Measurements from ENCODE around the gene KLK10.
"Not testable (repeated sequence)": the region's sequence is repeated elsewhere in the genome, so short reads cannot be mapped to it uniquely, and the experiment has no call there.

KLK10 gene

GRCh38 chr19:51000981-51001380 is 18.5 kb downstream of the KLK10 start:
- DNase-seq: no peak

DNA sequence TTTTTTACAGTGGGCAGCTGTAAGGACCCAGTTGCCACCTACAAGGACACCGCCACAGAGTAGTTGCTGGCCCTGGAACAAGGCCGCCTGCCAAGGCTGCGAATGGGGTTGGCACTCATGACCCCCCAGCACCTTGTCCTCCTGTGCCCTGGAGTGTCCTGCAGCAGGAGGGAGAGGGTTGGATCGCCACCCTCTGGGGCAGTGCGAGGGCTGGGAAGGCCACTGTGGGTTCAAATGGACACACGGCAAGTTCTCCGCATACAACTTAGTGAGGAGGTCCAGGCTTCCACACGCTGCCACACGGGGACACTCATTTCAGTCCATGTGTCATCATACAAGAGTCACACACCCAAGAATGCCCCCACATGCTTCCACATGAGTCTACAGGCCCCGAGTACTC is 19.1 kb downstream of the KLK10 start:
- no peak for DNase-seq

DNA sequence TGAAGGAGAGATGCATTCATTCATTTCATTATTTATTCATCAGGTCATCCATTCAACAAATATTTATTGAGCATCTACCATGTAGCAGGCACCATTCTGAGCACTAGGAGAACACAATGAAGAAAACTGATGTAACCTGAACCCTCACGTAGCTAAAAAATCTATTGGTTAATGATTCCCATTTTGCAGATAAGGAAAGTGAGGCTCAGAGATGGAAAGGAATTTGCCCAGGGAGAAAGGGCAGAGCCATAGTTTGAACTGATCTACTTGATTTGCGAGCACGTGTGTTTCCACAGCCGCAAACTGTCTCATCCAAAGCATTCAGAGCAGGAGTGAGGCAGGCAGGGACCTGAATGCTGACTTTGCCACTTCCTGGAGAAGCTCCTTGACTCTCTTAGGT is 20.8 kb downstream of the KLK10 start:
- no peak for DNase-seq

- no peak for DNase-seq
These were observed 21.4 kb downstream of the KLK10 start for GRCh38 chr19:50998061-50998460.

DNA sequence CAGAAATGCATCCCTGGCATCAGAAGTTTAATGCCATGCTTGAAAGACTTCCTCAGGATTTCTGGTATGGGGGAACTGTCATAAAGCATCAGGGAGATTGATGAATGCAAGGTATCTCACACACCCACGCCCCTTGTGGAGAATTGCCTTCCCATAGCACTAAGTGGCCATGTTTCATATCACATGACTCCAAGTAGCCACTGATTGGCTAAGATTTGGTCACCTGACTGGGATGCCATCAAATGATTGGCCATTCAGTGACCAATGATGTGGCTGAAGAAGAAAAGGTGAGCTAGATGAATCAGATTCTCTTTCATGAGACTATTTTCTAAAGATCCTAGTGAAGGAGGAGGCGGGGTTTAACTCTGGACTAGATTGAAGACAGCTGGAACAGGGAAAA is 25.4 kb downstream of the KLK10 start:
- no peak for DNase-seq

- DNase-seq: no peak
These were observed 26.9 kb downstream of the KLK10 start for GRCh38 chr19:50992666-50993035.

GRCh38 chr19:50984416-50984815 is 35.1 kb downstream of the KLK10 start:
- DNase-seq: not testable (repeated sequence)

DNA sequence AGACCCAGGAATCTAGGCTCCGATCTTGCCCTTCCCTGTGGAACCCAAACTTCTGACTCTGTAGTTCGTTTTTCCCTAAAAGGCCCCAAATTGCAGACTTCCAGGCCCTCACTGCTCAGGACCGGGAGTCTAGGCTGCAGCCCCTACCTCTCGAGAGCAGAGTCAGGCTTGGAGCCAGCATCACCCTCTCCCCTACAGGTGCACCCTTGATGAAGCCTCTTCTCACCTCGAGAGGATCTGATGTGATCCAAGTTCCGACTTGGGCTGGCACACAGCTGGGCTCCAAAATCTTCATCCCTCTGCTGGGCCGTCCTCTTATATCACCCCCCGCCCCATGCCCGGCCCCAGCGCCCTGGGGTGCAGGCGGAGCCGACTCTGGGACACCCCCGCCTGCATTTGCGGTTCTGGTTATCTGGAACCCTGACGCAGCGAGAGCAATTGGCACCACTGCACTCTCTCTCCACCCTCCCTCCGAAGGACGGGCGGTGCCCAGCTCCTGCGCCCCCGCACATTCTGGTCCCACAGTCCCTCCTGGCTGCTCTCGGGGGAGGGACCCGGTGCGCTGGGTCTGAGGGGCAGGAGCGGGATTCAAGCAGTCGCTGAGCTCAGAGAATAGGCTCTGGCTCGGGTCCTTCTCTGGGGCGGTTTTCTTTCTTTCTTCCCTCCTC is 35.8 kb downstream of the KLK10 start, which contains the start of gene KLK7:
Gene KLK7, minus strand, starts transcription at position 293 of the 668 bp plus-strand sequence. CDS start 1,518 bp downstream, outside the sequence.
- no peak for DNase-seq

GRCh38 chr19:50982186-50982585 is 37.3 kb downstream of the KLK10 start:
- DNase-seq: no peak

GRCh38 chr19:50981587-50982146 is 37.8 kb downstream of the KLK10 start:
- no peak for DNase-seq

- DNase-seq: no peak
These were observed 39.3 kb downstream of the KLK10 start for GRCh38 chr19:50980208-50980607.

GRCh38 chr19:50979758-50980157 is 39.8 kb downstream of the KLK10 start:
- no peak for DNase-seq

- DNase-seq: no peak
These were observed 40.6 kb downstream of the KLK10 start for GRCh38 chr19:50978772-50979390.

GRCh38 chr19:50977626-50978025 is 41.9 kb downstream of the KLK10 start:
- DNase-seq: no peak

DNA sequence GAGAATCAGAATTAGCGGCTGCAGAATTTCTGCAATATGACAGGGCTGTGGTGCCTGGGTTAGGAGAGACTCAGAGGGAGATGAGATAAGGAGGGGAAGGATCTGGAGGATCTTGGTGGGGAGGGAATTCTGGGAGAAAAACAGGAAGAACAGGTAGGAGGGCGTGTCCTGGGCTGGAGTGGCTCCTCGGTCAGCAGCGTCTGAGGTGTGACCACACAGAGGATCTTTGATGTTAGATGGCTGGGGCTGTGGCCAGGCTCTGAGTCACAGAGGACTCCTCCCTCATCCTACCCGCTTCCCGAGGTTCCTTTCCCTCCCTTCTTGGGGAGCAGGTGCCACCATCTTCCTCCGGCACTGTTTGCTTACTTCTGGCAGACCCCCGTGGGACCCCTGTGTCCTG is 43.7 kb downstream of the KLK10 start:
- DNase-seq: no peak

- no peak for DNase-seq
These were observed 44.6 kb downstream of the KLK10 start for GRCh38 chr19:50974702-50975556.

DNA sequence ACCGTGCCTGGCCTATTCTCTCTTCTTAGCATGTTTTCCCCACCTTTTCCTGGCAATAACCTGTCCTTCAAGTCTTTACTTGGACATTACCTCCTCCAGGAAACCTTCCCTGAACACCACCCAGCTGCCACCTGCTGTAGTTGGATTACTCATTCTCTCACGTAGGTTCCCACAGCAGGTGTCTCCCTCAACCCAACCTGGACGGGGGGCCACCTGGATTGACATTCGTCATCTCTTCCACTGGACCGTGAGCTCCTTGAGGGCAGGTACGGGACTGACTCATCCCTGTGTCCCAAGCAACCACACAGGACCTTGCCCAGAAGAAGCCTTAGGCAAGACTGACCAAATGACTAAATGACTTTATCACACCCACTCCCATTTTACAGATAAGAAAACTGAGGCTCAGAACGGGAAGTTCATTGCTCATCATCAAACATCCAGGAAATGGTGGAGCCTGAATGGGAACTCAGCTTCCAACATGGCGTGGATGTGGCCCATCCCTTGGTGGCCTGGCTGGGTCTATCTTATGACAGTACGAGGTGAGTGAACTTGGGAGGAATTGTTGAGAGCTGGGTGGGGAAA is 46.6 kb downstream of the KLK10 start:
- no peak for DNase-seq

DNA sequence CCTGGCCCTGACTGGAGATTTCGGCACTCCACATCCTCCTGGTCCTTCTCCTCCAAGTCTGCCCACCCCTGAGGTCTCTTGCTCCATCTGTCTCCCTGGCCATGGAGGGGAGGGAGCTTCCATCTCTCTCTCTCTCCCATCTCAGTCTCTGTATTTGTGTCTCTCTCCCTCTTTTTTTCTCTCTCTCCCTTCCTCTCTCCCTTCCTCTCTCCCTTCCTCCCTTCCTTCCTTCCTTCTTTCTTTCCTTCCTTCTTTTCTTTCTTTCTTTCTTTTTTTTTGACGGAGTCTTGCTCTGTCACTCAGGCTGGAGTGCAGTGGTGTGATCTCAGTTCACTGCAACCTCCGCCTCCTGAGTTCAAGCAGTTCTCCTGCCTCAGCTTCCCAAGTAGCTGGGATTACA is 49.7 kb downstream of the KLK10 start:
- DNase-seq: not testable (repeated sequence)

GRCh38 chr19:50969413-50969760 is 50.1 kb downstream of the KLK10 start, which contains the start of gene KLK6:
Gene KLK6, minus strand, starts transcription at chr19:50969591. Its CDS starts 1,487 bp downstream, at chr19:50968104.
- no peak for DNase-seq

GRCh38 chr19:50968716-50969412 is 50.6 kb downstream of the KLK10 start:
- DNase-seq: no peak

- no peak for DNase-seq
These were observed 51.4 kb downstream of the KLK10 start for GRCh38 chr19:50967929-50968715.

DNA sequence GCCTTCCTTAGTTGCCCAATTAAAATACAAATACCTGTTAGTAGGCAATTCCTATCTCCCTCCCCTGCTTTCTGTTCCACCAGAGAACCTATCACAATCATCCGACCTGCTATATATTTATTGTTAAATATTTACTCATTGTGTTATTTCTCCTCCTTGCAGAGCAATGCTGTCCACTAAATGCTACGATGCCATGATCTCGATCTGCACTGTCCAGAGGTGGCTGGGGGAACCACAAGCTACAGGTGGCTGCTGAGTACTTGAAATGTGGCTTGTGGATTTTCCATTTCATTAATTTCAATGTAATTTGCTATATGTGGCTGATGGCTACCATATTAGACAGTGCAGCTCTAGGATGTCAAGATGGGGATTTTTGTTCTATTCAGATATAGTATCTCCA is 55.2 kb downstream of the KLK10 start:
- DNase-seq: no peak

Data from effector CD8-positive, alpha-beta T cell (primary cell).